ENCODE data around the gene GRB2.

DNA sequence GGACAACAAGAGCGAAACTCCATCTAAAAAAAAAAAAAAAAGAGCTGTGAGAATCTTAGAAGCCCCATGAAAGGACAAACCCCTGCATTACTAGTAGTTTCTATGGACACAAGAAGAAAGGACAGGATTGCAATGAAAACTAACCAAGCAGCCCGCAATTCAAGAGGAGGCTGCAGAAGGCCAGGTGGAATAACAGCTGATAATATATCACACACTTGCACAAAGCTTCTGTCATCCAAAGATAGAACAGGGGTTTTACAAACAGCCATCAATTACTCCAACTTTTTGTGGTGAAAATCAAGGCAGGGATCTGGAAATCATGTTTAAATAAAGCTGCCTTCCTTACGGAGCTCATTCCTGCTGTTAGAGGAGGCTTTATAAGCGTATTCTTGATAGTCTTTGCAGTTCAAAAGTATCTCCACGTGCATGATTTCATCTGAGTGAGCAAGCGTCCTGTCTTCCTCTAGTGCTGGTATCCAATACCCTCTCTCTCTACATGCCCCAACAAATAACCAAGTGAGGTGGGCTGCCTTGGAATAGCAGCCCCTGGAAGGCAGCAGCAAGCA, 27.8 kb upstream of the GRB2 start:
- TF ChIP-seq CTCF (IDR thresholded peaks at IDR 0.05) (no peak), POLR2AphosphoS5 (IDR thresholded peaks at IDR 0.05; ENCODE audit: low read depth, low read length) (no peak), TCF7L2 (IDR thresholded peaks at IDR 0.05; ENCODE audit: low read depth, low read length) (no peak), SIN3A (IDR thresholded peaks at IDR 0.05; ENCODE audit: borderline replicate concordance, insufficient read depth, low read depth, low read length) (no peak)

Measured in Panc1 (cell line).